OCI-LY7 (cell line): Measurements from ENCODE around the gene CDK19.

ENCODE experiments used
- EZH2phosphoT487 ChIP-seq: fragments of 200-600 bp; sonication (generic); IDR thresholded peaks from 2 replicates; pipeline ENCODE4 v1.6.1; 2018; ENCODE audit warnings: low read depth, borderline replicate concordance, mild to moderate bottlenecking, mixed run types, antibody characterized with exemption, low read length, moderate library complexity, mixed read lengths
- TF ChIP-seq, protein P1 (sequence below): fragments of 200-600 bp; sonication (generic); conservative IDR thresholded peaks from 2 replicates; pipeline ENCODE4 v1.5.1; 2014; ENCODE audit warnings: mild to moderate bottlenecking, antibody characterized with exemption, low read length, moderate library complexity, mixed read lengths

DNA sequence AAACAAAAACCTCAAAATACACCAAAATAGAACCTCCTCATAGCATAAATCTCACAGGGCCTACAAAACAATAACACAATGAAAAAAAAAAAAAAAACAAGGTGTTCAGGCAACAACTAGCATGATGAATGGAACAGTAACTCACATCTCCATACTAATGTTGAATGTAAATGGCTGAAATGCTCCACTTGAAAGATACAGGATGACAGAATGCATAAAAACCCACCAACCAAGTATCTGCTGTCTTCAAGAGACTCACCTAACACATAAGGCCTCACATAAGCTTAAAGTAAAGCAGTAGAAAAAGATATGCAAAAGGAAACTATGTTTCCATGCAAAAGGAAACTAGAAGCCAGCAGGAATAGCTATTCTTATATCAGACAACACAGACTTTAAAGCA lies 121.3 kb downstream of the CDK19 start:
- TF ChIP-seq, protein P1, sequence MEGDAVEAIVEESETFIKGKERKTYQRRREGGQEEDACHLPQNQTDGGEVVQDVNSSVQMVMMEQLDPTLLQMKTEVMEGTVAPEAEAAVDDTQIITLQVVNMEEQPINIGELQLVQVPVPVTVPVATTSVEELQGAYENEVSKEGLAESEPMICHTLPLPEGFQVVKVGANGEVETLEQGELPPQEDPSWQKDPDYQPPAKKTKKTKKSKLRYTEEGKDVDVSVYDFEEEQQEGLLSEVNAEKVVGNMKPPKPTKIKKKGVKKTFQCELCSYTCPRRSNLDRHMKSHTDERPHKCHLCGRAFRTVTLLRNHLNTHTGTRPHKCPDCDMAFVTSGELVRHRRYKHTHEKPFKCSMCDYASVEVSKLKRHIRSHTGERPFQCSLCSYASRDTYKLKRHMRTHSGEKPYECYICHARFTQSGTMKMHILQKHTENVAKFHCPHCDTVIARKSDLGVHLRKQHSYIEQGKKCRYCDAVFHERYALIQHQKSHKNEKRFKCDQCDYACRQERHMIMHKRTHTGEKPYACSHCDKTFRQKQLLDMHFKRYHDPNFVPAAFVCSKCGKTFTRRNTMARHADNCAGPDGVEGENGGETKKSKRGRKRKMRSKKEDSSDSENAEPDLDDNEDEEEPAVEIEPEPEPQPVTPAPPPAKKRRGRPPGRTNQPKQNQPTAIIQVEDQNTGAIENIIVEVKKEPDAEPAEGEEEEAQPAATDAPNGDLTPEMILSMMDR: no peak
- TF ChIP-seq EZH2phosphoT487: no peak
